Measurements from ENCODE around the gene SIN3B.
A peak's percentile ranks its signal among the peaks of the same experiment; 100 is the strongest.

The SIN3B gene

DNA sequence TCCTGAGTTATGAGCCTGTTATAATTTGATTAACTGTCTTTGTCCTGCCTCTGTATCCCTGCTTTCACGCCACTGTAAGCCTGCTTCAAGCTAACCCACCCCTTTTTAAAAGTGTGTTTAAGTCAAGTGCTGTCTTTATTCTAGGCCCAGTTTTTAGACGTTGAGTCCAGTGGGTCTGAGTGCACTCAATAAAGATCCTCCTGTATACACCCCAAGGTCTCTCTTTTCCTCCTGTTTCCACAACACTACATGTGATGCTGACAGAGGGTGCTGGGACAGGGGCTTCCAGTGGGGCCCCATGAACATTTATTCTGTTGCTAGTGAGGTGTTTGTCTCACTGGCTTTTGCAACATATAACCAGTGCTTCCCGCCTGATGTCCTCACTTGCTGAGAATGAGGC, 52.9 kb downstream of the SIN3B start:
- H3K36me3 Mint-ChIP-seq: peaks cover 48 to 56% of the 10 kb centered on the region in 2 donors
- H3K4me1 Mint-ChIP-seq: peaks cover under 1 to 6% of the 10 kb centered on the region in 2 donors
- no peak for DNase-seq
- no peaks in the 10 kb centered on the region for H3K27me3 Mint-ChIP-seq
- ATAC-seq (replicated peaks): no peak
- no peak overlapping the region for H3K27ac Mint-ChIP-seq
- H3K9me3 Mint-ChIP-seq: peaks cover 24 to 25% of the 10 kb centered on the region in 2 donors
- H3K4me3 Mint-ChIP-seq: no peak overlapping the region

DNA sequence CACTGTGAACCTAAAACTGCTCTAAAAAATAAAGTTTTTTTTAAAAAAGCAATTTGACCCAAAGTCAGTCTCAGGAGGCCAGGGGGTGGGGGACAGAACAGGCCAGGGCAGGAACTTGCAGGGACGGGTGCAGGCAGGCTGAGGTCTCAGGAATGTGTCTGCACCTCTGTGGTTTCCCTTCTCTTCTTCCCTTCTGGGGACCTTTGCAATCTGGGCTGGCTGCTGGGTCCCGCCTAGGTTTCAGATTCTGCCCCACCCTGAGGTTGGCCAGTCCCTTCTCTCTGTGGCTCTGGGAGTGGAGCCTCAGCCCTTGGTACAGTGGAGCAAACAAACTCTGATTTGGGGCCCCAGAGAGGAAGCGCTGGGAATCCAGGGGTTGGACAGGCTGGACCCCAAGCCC, 54.3 kb downstream of the SIN3B start:
- Mint-ChIP-seq H3K4me1 (peaks cover 1 to 8% of the 10 kb centered on the region in 2 donors), H3K27ac (no peak overlapping the region), H3K4me3 (no peak overlapping the region), H3K9me3 (peaks cover 24 to 25% of the 10 kb centered on the region in 2 donors), H3K36me3 (peaks cover 37 to 43% of the 10 kb centered on the region in 2 donors), H3K27me3 (peaks cover 2 to 3% of the 10 kb centered on the region in 2 donors)
- DNase-seq: no peak
- no peak for ATAC-seq (replicated peaks)

DNA sequence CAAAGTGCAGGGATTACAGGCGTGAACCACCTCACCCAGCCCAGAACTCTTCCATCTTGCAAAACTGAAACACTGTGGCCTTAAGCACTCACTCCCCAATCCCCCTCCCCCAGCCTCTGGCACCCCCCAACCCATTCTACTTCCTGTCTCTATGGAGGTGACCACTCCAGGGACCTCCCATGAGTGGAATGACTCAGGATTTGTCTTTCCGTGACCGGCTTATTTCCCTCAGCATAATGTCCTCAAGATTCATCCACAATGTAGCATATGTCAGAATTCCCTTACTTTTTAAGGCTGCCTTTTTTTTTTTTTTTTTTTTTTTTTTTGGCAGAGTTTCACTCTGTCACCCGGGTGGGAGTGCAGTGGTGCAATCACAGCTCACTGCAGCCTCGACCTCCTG, 56.0 kb downstream of the SIN3B start:
- H3K4me3 Mint-ChIP-seq: no peak overlapping the region
- H3K27me3 Mint-ChIP-seq: peaks cover 12 to 15% of the 10 kb centered on the region in 2 donors
- no peak for DNase-seq
- peaks cover 9 to 21% of the 10 kb centered on the region in 2 donors for H3K4me1 Mint-ChIP-seq
- no peak overlapping the region for H3K27ac Mint-ChIP-seq
- H3K9me3 Mint-ChIP-seq: peaks cover 23 to 25% of the 10 kb centered on the region in 2 donors
- peaks cover 23 to 26% of the 10 kb centered on the region in 2 donors for H3K36me3 Mint-ChIP-seq
- ATAC-seq (replicated peaks): no peak

DNA sequence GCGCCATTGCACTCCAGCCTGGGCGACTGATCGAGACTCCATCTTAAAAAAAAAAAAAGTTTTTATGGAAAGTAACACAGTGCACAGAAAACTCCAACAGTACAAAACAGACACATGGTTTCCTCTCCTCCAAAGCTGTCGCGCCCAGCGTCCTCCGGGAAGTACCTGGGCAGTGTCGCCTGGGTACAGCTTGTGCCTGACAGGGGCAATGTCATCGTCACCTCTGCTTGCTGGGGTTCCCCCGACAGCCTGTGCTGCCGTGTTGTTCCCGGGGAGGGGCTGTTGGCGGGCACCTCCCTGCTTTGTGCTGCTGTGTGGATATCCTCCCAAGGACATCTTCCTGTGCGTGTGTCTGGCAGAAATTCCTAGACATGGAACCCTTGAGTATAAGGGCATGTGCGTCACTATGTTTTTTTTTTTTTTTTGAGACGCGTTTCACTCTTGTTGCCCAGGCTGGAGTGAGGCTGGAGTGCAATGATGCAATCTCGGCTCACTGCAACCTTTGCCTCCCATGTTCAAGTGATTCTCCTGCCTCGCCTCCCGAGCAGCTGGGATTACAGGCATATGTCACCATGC, 57.2 kb downstream of the SIN3B start:
- DNase-seq (no peak), ATAC-seq (replicated peaks) (no peak)
- Mint-ChIP-seq H3K36me3 (peaks cover 10 to 14% of the 10 kb centered on the region in 2 donors), H3K27me3 (peaks cover 12 to 20% of the 10 kb centered on the region in 2 donors), H3K4me3 (no peak overlapping the region), H3K9me3 (peaks cover 13% of the 10 kb centered on the region in 2 donors), H3K27ac (no peak overlapping the region), H3K4me1 (peaks cover 9 to 30% of the 10 kb centered on the region in 2 donors)

DNA sequence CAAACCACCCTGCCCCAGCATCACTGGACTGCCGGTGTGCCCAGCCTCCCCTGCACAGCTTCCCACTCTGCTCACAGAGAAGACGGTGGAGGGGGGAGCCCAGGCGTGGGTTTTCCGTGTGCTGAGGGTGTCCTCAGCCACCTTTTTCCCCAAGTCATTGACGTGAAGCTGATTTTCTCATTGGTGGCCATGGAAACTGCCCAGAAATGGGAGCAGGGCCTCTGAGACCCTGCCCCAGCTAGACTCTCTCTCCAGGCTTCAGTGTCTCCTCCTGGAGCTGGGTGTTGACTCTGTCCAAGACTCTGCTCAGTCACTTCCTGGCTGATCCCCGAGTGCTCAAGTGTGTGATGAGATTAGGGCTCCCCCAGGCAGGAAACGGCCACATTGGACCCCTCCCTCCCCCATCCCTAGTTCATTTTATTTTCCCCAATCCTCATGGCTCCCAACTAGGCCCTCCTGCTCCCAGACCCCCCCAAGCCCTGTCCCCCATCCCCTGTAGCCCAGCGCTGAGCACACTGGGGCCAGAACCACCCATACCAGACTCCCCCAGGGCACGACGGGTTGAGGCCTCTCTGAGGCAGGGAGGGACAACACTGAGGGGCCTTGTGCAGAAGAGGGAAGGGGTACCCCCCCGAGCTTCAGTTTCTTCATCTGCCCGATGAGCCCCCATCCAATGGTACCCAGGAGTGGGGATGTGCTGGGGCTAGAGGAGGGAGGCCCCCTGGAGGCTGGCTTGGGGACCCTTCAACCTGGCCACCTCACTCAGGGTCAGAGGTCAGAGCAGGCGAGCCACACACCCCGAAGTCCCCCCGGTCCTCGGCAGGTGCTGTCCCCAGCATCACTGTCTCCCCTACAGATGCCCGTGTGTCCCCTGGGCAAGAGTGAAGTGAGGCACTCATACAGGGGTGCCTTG, 58.4 kb downstream of the SIN3B start:
- Mint-ChIP-seq H3K36me3 (peaks cover 5 to 6% of the 10 kb centered on the region in 2 donors), H3K27me3 (peaks cover 12 to 23% of the 10 kb centered on the region in 2 donors), H3K27ac (no peak overlapping the region), H3K4me1 (peaks cover 15 to 39% of the 10 kb centered on the region in 2 donors), H3K9me3 (peaks cover 5 to 6% of the 10 kb centered on the region in 2 donors), H3K4me3 (no peak overlapping the region)
- ATAC-seq (replicated peaks): no peak
- no peak for DNase-seq

DNA sequence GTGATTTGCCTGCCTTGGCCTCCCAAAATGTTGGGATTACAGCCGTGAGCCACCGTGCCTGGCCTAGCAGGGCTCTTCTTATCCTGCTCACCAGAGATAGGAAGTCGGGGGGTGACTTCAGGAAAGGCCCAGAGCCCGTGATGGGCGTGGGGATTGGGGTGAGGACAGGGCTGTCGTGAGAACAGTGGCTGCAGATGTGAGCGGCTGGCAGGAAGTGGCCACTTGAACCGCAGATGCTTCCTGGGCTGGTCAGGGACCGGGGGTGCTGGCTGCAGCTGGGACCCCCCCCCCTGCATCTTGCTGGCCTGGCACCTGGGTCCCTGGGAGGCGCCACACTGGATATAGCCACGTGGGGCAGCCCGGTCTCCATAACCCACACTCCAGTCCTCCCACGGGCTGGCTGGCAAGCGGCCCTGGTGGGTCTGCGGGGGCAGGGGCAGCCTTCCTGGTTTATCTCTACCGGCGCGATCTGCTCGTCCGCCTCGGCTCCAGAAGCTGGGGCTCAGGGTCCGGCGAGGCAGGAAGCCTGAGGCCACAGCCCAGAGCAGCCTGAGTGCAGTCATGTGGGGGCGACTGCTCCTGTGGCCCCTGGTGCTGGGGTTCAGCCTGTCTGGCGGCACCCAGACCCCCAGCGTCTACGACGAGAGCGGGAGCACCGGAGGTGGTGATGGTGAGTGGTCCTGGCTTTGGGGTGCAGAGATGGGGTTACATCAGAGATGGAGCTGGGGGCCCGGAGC, 59.6 kb downstream of the SIN3B start, which contains the start of gene F2RL3:
F2RL3 (plus strand) TSS at position 371 of the 737 bp plus-strand sequence; CDS start at position 562, 191 bp downstream.
- Mint-ChIP-seq H3K27ac (peak within 1 kb of the TSS; percentile 38), H3K9me3 (no peaks in the 10 kb centered on the region), H3K27me3 (peaks cover 12 to 23% of the 10 kb centered on the region in 2 donors), H3K36me3 (no peaks in the 10 kb centered on the region), H3K4me3 (peak within 1 kb of the TSS; percentile 43 to 56), H3K4me1 (peaks cover 26 to 51% of the 10 kb centered on the region in 2 donors)
- ATAC-seq (replicated peaks) (peak; percentile 62 to 66), DNase-seq (peak; percentile 43)

DNA sequence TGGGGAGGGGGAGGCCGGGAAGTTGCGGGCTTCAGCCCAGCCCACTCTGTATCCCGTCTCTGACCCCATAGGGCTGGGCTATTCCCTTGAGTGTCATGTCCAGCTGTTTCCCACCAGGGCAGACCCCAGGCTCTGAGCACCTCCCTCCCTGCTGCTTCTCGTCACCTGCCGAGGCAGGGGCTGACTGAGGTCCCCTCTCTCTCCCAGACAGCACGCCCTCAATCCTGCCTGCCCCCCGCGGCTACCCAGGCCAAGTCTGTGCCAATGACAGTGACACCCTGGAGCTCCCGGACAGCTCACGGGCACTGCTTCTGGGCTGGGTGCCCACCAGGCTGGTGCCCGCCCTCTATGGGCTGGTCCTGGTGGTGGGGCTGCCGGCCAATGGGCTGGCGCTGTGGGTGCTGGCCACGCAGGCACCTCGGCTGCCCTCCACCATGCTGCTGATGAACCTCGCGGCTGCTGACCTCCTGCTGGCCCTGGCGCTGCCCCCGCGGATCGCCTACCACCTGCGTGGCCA, 60.2 kb downstream of the SIN3B start:
- Mint-ChIP-seq H3K27ac (peak overlapping the region; percentile 38), H3K36me3 (no peaks in the 10 kb centered on the region), H3K4me3 (peak overlapping the region in 1 of 2 donors; percentile 56), H3K9me3 (no peaks in the 10 kb centered on the region), H3K27me3 (peaks cover 12 to 26% of the 10 kb centered on the region in 2 donors), H3K4me1 (peaks cover 29 to 57% of the 10 kb centered on the region in 2 donors)
- no peak for ATAC-seq (replicated peaks)
- DNase-seq: no peak

DNA sequence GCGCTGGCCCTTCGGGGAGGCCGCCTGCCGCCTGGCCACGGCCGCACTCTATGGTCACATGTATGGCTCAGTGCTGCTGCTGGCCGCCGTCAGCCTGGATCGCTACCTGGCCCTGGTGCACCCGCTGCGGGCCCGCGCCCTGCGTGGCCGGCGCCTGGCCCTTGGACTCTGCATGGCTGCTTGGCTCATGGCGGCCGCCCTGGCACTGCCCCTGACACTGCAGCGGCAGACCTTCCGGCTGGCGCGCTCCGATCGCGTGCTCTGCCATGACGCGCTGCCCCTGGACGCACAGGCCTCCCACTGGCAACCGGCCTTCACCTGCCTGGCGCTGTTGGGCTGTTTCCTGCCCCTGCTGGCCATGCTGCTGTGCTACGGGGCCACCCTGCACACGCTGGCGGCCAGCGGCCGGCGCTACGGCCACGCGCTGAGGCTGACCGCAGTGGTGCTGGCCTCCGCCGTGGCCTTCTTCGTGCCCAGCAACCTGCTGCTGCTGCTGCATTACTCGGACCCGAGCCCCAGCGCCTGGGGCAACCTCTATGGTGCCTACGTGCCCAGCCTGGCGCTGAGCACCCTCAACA, 60.8 kb downstream of the SIN3B start:
- Mint-ChIP-seq H3K27me3 (peaks cover 12 to 32% of the 10 kb centered on the region in 2 donors), H3K27ac (no peak overlapping the region), H3K4me3 (no peak overlapping the region), H3K36me3 (no peaks in the 10 kb centered on the region), H3K4me1 (peaks cover 31 to 61% of the 10 kb centered on the region in 2 donors), H3K9me3 (no peaks in the 10 kb centered on the region)
- no peak for ATAC-seq (replicated peaks)
- no peak for DNase-seq

DNA sequence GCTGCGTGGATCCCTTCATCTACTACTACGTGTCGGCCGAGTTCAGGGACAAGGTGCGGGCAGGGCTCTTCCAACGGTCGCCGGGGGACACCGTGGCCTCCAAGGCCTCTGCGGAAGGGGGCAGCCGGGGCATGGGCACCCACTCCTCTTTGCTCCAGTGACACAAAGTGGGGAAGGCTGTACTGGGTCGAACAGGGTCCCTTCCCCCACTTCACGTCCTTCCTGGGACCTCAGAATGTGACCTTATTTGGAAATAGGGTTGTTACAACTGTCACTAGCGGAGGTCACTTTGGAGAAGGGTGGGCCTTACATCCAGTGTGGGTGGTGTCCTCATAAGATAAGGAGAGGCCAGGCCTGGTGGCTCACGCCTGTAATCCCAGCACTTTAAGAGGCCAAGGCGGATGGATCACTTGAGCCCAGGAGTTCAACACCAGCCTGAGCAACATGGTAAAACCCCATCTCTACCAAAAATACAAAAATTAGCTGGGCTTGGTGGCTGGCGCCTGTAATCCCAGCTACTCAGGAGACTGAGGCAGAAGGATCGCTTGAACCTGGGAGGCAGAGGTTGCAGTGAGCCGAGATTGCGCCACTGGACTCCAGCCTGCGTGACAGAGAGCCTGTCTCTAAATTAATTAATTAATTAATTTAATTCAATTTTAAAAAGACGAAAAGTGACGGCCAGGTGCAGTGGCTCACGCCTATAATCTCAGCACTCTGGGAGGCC, 61.4 kb downstream of the SIN3B start:
- peaks cover 34 to 67% of the 10 kb centered on the region in 2 donors for H3K4me1 Mint-ChIP-seq
- no peak overlapping the region for H3K4me3 Mint-ChIP-seq
- peaks cover 0 to 2% of the 10 kb centered on the region in 2 donors for H3K36me3 Mint-ChIP-seq
- H3K9me3 Mint-ChIP-seq: no peaks in the 10 kb centered on the region
- DNase-seq (no peak), ATAC-seq (replicated peaks) (no peak)
- H3K27me3 Mint-ChIP-seq: peaks cover 15 to 38% of the 10 kb centered on the region in 2 donors
- H3K27ac Mint-ChIP-seq: peak overlapping the region; percentile 14

DNA sequence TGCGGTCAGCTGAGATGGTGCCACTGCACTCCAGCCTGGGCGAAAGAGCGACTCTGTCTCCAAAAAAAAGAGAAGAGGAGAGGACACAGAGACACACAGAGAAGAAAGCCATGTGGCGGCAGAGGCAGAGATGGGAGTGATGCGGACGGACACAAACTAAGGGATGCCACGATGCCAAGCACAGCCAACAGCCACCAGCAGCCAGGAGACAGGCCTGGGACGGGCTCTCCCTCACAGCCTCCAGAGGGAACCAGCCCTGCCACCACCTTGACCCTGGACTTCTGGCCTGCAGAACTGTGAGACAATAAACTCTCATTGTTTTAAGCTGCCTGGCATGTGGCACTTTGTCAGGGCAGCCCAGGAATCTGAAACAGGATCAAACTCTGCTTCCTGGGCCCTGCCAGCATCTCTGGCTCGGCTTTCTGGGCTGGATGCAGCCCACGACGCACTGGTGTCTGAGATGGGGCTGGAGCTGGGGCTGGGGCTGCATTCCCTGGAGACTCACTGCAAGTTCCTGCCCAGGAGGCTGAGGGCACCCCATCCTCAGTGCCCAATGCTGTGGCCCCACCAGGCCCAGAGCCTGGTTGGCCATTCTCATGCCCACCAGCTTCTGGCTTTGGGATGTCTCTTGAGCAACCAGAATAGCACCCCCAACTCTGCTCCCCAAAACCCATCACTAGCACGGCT, 62.6 kb downstream of the SIN3B start:
- Mint-ChIP-seq H3K27ac (no peak overlapping the region), H3K4me1 (peaks cover 36 to 72% of the 10 kb centered on the region in 2 donors), H3K27me3 (peaks cover 15 to 41% of the 10 kb centered on the region in 2 donors), H3K4me3 (no peak overlapping the region), H3K36me3 (peaks cover 0 to 2% of the 10 kb centered on the region in 2 donors), H3K9me3 (no peaks in the 10 kb centered on the region)
- no peak for ATAC-seq (replicated peaks)
- no peak for DNase-seq

DNA sequence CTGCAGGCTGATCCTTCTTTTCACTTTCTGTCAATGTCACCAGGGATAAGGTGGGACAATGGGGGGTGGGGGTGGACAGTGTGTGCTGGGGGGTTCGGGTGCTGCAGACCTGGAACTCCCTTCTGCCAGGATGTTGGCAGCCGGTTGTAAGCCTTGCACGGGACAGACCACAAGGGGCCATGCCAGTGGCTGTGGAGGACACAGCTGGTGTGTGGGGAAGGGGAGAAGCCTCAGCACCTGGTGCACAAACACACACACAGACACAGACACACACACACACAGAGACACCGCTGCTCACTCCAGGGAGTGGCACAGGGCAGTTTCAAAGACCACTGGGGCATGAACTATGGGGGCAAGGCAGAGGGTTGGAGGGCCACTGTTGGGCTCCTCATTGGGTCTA, 63.2 kb downstream of the SIN3B start:
- Mint-ChIP-seq H3K27ac (no peak overlapping the region), H3K4me3 (no peak overlapping the region), H3K27me3 (peaks cover 15 to 41% of the 10 kb centered on the region in 2 donors), H3K36me3 (peaks cover 0 to 2% of the 10 kb centered on the region in 2 donors), H3K9me3 (no peaks in the 10 kb centered on the region), H3K4me1 (peaks cover 40 to 72% of the 10 kb centered on the region in 2 donors)
- no peak for DNase-seq
- ATAC-seq (replicated peaks): no peak

DNA sequence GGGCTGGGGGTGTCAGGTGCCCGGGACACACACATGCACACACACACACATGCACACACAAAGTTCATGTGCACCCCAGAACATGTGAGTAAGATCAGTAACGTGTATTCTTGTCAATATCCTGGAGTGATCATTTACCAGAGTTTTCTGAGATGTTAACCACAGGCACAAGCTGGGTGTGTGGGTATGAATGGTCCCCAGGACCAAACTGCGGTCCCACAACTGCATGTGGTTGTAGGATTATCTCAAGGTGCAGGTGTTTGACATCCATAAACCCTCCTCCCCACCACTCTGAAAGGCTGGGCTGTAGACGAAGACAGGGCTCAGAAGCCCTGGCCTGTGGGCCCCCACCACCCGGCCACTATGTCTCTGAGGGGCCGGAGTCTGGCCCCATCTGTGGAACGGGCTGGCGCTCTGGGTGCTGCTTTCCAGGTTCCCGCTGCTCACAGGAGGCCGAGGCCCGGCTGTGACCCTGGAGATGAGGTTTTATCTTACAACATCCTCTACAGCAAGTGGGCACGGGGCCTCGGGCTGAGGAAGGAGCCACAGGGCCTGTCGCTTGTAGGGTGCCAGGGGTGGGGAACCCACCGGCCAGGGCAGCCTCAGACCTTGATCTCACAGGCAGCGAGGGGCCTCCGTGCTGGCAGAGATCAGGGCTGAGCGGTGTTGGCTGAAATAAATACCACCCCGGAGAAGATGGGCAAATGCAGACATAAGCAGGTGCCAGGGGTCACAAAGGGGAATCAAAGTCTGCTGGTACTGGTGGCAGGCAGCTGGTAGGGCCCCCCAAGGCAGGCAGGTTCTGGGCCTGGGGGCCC, 63.9 kb downstream of the SIN3B start:
- peaks cover 40 to 71% of the 10 kb centered on the region in 2 donors for H3K4me1 Mint-ChIP-seq
- no peaks in the 10 kb centered on the region for H3K9me3 Mint-ChIP-seq
- DNase-seq (no peak), ATAC-seq (replicated peaks) (no peak)
- peak overlapping the region; percentile 37 for H3K27ac Mint-ChIP-seq
- peaks cover 15 to 41% of the 10 kb centered on the region in 2 donors for H3K27me3 Mint-ChIP-seq
- H3K4me3 Mint-ChIP-seq: peak overlapping the region; percentile 56 to 62
- H3K36me3 Mint-ChIP-seq: peaks cover 0 to 2% of the 10 kb centered on the region in 2 donors

Measured in stimulated activated naive B cell treated with anti-CD40 and anti-IgM and Interleukin-4, amounts not matched to agents 10 μg/mL and 1 μg/mL and 100 μg/mL, for 72 hours (primary cell).